HepG2 (cell line): ENCODE measurements around the gene CNP. TPM values are rescaled to one million over a fixed set of nuclear protein-coding genes. Genes with fewer than 3 reads are reported as not detected.

Experiments used
- EP300 ChIP-seq, 3 experiments: sonication (generic) in 1 of 3; formaldehyde crosslinking in 1 of 3; IDR thresholded peaks; 2 replicates each; pipeline versions ENCODE4 v1.5.1 to v1.6.1; 2011 to 2020; ENCODE audit warnings: low read depth in 2 of 3, low read length in 2 of 3, borderline replicate concordance in 1 of 3, improper control_type of control experiment in 1 of 3, mild to moderate bottlenecking in 1 of 3, missing genetic modification reagents in 1 of 3, moderate library complexity in 1 of 3
- HNRNPL ChIP-seq: fragments of 200-400 bp; formaldehyde crosslinking; IDR thresholded peaks from 2 replicates; pipeline ENCODE4 v1.6.1; 2017; ENCODE audit warnings: mild to moderate bottlenecking, low read depth, low read length
- MBD4 ChIP-seq: IDR thresholded peaks from 2 replicates; pipeline ENCODE4 v1.6.1; 2012; ENCODE audit warnings: low read length, inconsistent platforms, borderline replicate concordance
- MEIS1 ChIP-seq: sonication (generic); formaldehyde crosslinking; IDR thresholded peaks from 2 replicates; pipeline ENCODE4 v1.9.0; 2021; ENCODE audit warnings: mild to moderate bottlenecking, missing genetic modification reagents, moderate library complexity, borderline replicate concordance
- POGZ ChIP-seq: sonication (generic); formaldehyde crosslinking; IDR thresholded peaks from 2 replicates; pipeline ENCODE4 v1.4.0; 2020; ENCODE audit warnings: mild to moderate bottlenecking, missing genetic modification reagents
- RBFOX2 ChIP-seq: fragments of 200-400 bp; formaldehyde crosslinking; IDR thresholded peaks from 2 replicates; pipeline ENCODE4 v1.6.1; 2017; ENCODE audit warnings: low read depth, mild to moderate bottlenecking, low read length
- REL ChIP-seq: sonication (generic); formaldehyde crosslinking; conservative IDR thresholded peaks from 2 replicates; pipeline ENCODE4 v1.8.0; 2022; ENCODE audit warnings: mild to moderate bottlenecking, missing genetic modification reagents, moderate library complexity
- SETDB1 ChIP-seq: sonication (generic); formaldehyde crosslinking; IDR thresholded peaks from 2 replicates; pipeline ENCODE4 v1.5.1; 2020; ENCODE audit warnings: missing genetic modification reagents, mild to moderate bottlenecking, borderline replicate concordance
- THAP11 ChIP-seq: IDR thresholded peaks from 2 replicates; pipeline ENCODE4 v1.6.1; 2016; ENCODE audit warnings: missing biosample characterization, missing genetic modification reagents
- YEATS4 ChIP-seq: sonication (generic); formaldehyde crosslinking; IDR thresholded peaks from 2 replicates; pipeline ENCODE4 v1.4.0; 2020; ENCODE audit warnings: missing genetic modification reagents, borderline replicate concordance
- ZBTB7B ChIP-seq: sonication (generic); formaldehyde crosslinking; IDR thresholded peaks from 2 replicates; pipeline ENCODE4 v1.4.0; 2020; ENCODE audit warnings: missing genetic modification reagents
- ZNF891 ChIP-seq: sonication (generic); formaldehyde crosslinking; IDR thresholded peaks from 2 replicates; pipeline ENCODE4 v1.5.0; 2020; ENCODE audit warnings: mild to moderate bottlenecking, missing genetic modification reagents
- polyA plus RNA-seq, 8 experiments: library from polyadenylated mRNA; depleted of rRNA in 3 of 8; stranded (reverse) in 7 of 8; unstranded in 1 of 8; fragments of >200 nt; fragmentation: Illumina TruSeq in 4 of 8; extraction: Trizol in 4 of 8; gene quantifications; 2 replicates each; pipeline versions ENCODE4 v1.2.1 to v1.2.3, GENCODE V29; 2011 to 2016; ENCODE audit warnings: low read depth in 4 of 8, missing spikeins in 1 of 8, mixed read lengths in 1 of 8; ENCODE audit not compliant: insufficient read depth in 1 of 8
- total RNA-seq, 5 experiments: library from RNA; depleted of rRNA; stranded (reverse); fragments of >200 nt; fragmentation: Illumina TruSeq; extraction: Trizol; gene quantifications; 2 replicates each; pipeline ENCODE4 v1.2.3, GENCODE V29; 2016; ENCODE audit warnings: low read depth in 1 of 5
- TF ChIP-seq, protein P1 (sequence below): sonication (generic); formaldehyde crosslinking; IDR thresholded peaks from 2 replicates; pipeline ENCODE4; 2020; ENCODE audit warnings: missing genetic modification reagents, mild to moderate bottlenecking, borderline replicate concordance
- TF ChIP-seq, protein P2 (sequence below): sonication (generic); formaldehyde crosslinking; conservative IDR thresholded peaks from 2 replicates; pipeline ENCODE4 v1.8.0; 2022; ENCODE audit warnings: mild to moderate bottlenecking, moderate library complexity, missing genetic modification reagents
- TF ChIP-seq, protein P3 (sequence below): fragments of 450-650 bp; IDR thresholded peaks from 2 replicates; pipeline ENCODE4 v1.6.1; 2016

CNP gene
- total and polyA plus RNA-seq, 2 of the 13 experiments (the other 11 are each of a cell fraction or from before 2014, with no cell fraction given) = 97.2 to 161 TPM

DNA sequence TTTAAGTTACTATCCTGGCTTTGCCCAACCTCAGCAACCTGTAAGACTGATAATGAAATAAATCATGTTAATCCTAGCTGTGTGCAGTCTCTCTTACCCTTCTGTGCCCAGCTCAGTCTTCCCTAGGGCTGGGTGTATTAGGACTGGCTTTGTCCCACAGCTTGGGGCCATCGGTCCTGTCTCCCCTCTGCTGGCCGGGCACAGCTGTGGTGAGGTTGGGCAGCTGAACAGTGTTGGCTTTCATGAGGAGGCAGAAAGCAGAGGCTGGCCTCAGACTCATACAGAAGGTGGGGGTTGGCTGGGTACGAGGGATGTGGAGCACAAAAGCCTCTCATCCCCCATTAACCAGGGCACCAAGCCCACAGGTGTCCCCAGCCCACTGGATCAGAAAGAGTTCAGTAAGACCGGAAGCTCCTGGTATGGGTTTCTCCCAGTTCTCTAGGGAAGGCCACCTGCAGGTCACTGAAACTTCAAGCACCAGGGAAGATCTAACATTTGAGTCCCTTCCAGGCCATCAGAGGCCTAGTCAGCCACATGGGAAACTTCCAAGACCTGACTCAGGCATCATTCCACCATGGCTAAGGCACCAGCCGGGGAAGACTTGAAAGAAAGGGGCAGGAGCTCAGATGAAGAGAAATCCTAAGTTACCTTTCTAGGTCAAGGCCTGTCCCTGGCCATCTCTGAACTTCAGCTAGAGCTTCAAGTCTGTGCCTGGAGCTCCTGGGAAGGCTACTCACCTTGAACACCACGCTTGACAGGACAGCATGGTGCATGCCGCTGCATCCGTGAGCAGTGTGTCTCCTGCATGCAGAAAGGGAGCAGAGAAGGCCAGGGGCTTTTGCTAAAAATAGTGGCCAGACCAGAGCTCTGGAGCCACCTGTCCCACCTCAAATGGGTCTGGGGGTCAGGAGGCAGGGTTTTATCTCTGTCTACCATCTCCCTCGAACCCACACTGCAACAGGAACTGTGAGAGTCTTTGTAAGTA, 8.8 kb downstream of the CNP start (continued):
- TF ChIP-seq, protein P1, sequence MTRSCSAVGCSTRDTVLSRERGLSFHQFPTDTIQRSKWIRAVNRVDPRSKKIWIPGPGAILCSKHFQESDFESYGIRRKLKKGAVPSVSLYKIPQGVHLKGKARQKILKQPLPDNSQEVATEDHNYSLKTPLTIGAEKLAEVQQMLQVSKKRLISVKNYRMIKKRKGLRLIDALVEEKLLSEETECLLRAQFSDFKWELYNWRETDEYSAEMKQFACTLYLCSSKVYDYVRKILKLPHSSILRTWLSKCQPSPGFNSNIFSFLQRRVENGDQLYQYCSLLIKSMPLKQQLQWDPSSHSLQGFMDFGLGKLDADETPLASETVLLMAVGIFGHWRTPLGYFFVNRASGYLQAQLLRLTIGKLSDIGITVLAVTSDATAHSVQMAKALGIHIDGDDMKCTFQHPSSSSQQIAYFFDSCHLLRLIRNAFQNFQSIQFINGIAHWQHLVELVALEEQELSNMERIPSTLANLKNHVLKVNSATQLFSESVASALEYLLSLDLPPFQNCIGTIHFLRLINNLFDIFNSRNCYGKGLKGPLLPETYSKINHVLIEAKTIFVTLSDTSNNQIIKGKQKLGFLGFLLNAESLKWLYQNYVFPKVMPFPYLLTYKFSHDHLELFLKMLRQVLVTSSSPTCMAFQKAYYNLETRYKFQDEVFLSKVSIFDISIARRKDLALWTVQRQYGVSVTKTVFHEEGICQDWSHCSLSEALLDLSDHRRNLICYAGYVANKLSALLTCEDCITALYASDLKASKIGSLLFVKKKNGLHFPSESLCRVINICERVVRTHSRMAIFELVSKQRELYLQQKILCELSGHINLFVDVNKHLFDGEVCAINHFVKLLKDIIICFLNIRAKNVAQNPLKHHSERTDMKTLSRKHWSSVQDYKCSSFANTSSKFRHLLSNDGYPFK (CRISPR knock-in tag) = 0 out of 2 replicates have a peak, but pooled peaks have one; percentile 6
- 0 out of 2 replicates have a peak, but pooled peaks have one; percentile 39 for TF ChIP-seq HNRNPL
- no peak for TF ChIP-seq MEIS1
- TF ChIP-seq YEATS4 (CRISPR knock-in tag) = no peak
- no peak for TF ChIP-seq ZBTB7B
- TF ChIP-seq POGZ (CRISPR knock-in tag) = no peak
- TF ChIP-seq SETDB1 (CRISPR knock-in tag) = no peak
- no peak for TF ChIP-seq REL (CRISPR knock-in tag)
- no peak for TF ChIP-seq ZNF891 (CRISPR knock-in tag)
- TF ChIP-seq, protein P2, sequence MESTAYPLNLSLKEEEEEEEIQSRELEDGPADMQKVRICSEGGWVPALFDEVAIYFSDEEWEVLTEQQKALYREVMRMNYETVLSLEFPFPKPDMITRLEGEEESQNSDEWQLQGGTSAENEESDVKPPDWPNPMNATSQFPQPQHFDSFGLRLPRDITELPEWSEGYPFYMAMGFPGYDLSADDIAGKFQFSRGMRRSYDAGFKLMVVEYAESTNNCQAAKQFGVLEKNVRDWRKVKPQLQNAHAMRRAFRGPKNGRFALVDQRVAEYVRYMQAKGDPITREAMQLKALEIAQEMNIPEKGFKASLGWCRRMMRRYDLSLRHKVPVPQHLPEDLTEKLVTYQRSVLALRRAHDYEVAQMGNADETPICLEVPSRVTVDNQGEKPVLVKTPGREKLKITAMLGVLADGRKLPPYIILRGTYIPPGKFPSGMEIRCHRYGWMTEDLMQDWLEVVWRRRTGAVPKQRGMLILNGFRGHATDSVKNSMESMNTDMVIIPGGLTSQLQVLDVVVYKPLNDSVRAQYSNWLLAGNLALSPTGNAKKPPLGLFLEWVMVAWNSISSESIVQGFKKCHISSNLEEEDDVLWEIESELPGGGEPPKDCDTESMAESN (CRISPR knock-in tag) = no peak
- TF ChIP-seq, protein P3, sequence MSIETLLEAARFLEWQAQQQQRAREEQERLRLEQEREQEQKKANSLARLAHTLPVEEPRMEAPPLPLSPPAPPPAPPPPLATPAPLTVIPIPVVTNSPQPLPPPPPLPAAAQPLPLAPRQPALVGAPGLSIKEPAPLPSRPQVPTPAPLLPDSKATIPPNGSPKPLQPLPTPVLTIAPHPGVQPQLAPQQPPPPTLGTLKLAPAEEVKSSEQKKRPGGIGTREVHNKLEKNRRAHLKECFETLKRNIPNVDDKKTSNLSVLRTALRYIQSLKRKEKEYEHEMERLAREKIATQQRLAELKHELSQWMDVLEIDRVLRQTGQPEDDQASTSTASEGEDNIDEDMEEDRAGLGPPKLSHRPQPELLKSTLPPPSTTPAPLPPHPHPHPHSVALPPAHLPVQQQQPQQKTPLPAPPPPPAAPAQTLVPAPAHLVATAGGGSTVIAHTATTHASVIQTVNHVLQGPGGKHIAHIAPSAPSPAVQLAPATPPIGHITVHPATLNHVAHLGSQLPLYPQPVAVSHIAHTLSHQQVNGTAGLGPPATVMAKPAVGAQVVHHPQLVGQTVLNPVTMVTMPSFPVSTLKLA = no peak
- TF ChIP-seq MBD4 = 0 out of 2 replicates have a peak, but pooled peaks have one; percentile 28
- no peak for TF ChIP-seq EP300 (IDR thresholded peaks at IDR 0.05; ENCODE audit: low read depth in 2 of 2, low read length in 2 of 2)
- TF ChIP-seq EP300 (CRISPR knock-in tag; IDR thresholded peaks at IDR 0.05; ENCODE audit: borderline replicate concordance) = 0 out of 2 replicates have a peak, but pooled peaks have one; percentile 25
- TF ChIP-seq RBFOX2 = 0 out of 2 replicates have a peak, but pooled peaks have one; percentile 25
- no peak for TF ChIP-seq THAP11 (CRISPR knock-in tag)
